ENCODE results near the gene TNS3.

TNS3 gene

DNA sequence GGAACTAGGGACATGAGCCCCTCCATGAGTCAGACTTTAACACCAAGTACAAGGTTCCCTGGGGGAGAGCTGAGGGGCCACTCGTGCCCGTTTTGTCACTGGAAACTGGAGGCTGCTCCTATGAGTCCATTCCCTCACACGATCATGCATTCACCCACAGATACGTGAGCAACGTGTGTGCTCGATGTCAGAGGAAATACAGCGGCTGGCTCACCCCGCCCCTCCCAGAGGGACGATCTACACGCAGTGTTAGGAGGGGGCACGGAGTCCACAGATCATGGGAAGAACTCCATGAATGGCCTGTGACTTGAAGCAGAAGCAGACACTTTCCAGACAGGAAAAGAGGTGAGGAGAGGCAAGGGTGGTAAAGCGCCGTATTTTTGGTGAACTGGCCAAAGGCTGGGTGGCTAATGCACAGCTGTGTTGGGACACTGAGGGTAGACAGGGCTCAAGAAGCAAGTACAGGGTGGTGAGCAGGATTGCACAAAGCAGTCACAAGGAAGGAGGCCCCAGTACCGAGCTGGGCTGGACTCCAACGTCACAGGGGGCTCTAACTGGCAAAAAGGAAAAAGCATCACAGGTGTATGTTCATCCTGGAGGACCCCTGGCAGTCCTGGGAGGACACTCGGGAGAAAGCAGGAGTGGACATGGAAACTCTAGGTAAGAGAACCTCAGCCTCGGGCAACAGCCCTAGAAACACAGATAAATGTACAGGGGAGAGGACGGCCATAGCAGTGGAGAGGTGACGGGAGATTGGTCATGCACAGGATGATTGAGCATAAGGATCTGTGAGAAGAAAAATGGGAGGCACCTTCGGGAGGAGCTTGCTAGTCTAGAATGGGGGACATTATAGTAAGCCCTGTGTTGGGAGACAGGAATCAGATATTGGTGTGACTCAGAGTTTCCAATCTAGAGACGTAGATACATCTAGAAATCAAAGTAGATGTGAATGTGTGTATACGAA is 41.2 kb downstream of the TNS3 start:
- H2BK15ac ChIP-seq (ENCODE audit: low read depth, poor library complexity, severe bottlenecking): peak overlapping the region; percentile 67
- H2BK5ac ChIP-seq (ENCODE audit: low read depth, low read length, poor library complexity, severe bottlenecking): peak overlapping the region; percentile 76
- peak overlapping the region; percentile 55 to 75 for H3K4ac ChIP-seq (ENCODE audit: low read depth in 1 of 2, low read length in 2 of 2)
- 83% methylated on average over 20 of the region's 22 CpGs for WGBS
- no peak overlapping the region for H3K4me3 ChIP-seq (ENCODE audit: insufficient read depth in 1 of 2, low read depth in 1 of 2, low read length in 2 of 2)
- peaks cover 44% of the 10 kb centered on the region for H3K4me1 ChIP-seq (ENCODE audit: control insufficient read depth, insufficient read depth, low read depth, low read length)
- H2BK12ac ChIP-seq (ENCODE audit: low read length in 2 of 2): peak overlapping the region; percentile 83 to 94
- peak overlapping the region; percentile 93 for H4K91ac ChIP-seq (ENCODE audit: low read length)
- H3K36me3 ChIP-seq (ENCODE audit: control insufficient read depth in 1 of 2, insufficient read depth in 2 of 2, low read depth in 1 of 2, low read length in 2 of 2): peaks cover 0 to 24% of the 10 kb centered on the region in 2 experiments
- peak; percentile 72 for DNase-seq
- peaks cover 0 to 90% of the 10 kb centered on the region in 2 experiments for H3K27me3 ChIP-seq (ENCODE audit: control insufficient read depth in 1 of 2, insufficient read depth in 1 of 2, low read length in 2 of 2)
- peak overlapping the region; percentile 3 to 15 for H3K23ac ChIP-seq (ENCODE audit: low read length in 2 of 2)
- H3K9me3 ChIP-seq (ENCODE audit: control insufficient read depth, low read length): no peaks in the 10 kb centered on the region
- H3K27ac ChIP-seq (ENCODE audit: low read length, poor library complexity, severe bottlenecking): peak overlapping the region; percentile 88
- H3K18ac ChIP-seq (ENCODE audit: low read depth in 1 of 2, low read length in 2 of 2): peak overlapping the region; percentile 25 to 94
- H2AFZ ChIP-seq (ENCODE audit: low read depth, low read length): no peak overlapping the region
- peak overlapping the region; percentile 90 for H4K8ac ChIP-seq (ENCODE audit: low read length)
- no peak overlapping the region for H3K4me2 ChIP-seq (ENCODE audit: low read length, poor library complexity, severe bottlenecking)
- H3K14ac ChIP-seq (ENCODE audit: low read length in 2 of 2): peak overlapping the region in 1 of 2 experiments; percentile 95
- H3K79me1 ChIP-seq (replicated peaks; ENCODE audit: low read length, poor library complexity, severe bottlenecking): peaks cover 35% of the 10 kb centered on the region
- no peak overlapping the region for H3K9ac ChIP-seq (ENCODE audit: low read length)
- peak overlapping the region; percentile 83 for H2AK5ac ChIP-seq (ENCODE audit: low read length, severe bottlenecking)
- H2BK120ac ChIP-seq (ENCODE audit: low read depth, low read length): peak overlapping the region; percentile 29

DNA sequence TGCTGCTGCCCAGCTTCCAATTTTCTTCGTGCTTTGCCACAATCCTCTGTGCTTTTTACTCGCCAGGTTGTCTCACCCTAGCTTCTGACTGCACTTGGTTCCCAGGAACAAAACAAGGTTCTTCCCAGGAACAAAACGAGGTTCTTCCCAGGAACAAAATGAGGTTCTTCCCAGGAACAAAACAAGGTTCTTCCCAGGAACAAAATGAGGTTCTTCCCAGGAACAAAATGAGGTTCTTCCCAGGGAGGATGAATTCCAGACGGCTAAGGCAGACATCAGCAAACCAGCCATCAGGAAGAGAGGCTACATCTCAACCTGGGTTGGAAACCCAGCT is 41.9 kb downstream of the TNS3 start:
- Histone ChIP-seq H3K9me3 (ENCODE audit: control insufficient read depth, low read length) (no peaks in the 10 kb centered on the region), H3K4me2 (ENCODE audit: low read length, poor library complexity, severe bottlenecking) (peak overlapping the region; percentile 15), H3K79me1 (replicated peaks; ENCODE audit: low read length, poor library complexity, severe bottlenecking) (peaks cover 30% of the 10 kb centered on the region), H4K8ac (ENCODE audit: low read length) (peak overlapping the region; percentile 90), H3K27me3 (ENCODE audit: control insufficient read depth in 1 of 2, insufficient read depth in 1 of 2, low read length in 2 of 2) (peaks cover 0 to 92% of the 10 kb centered on the region in 2 experiments), H3K23ac (ENCODE audit: low read length in 2 of 2) (peak overlapping the region in 1 of 2 experiments; percentile 3), H3K14ac (ENCODE audit: low read length in 2 of 2) (peak overlapping the region in 1 of 2 experiments; percentile 80), H2BK5ac (ENCODE audit: low read depth, low read length, poor library complexity, severe bottlenecking) (peak overlapping the region; percentile 76), H4K91ac (ENCODE audit: low read length) (peak overlapping the region; percentile 93), H3K4me1 (ENCODE audit: control insufficient read depth, insufficient read depth, low read depth, low read length) (peaks cover 47% of the 10 kb centered on the region), H3K9ac (ENCODE audit: low read length) (no peak overlapping the region), H2BK12ac (ENCODE audit: low read length in 2 of 2) (peak overlapping the region; percentile 83 to 94), H2AFZ (ENCODE audit: low read depth, low read length) (no peak overlapping the region), H2AK5ac (ENCODE audit: low read length, severe bottlenecking) (peak overlapping the region; percentile 83), H2BK120ac (ENCODE audit: low read depth, low read length) (peak overlapping the region; percentile 29), H3K4me3 (ENCODE audit: insufficient read depth in 1 of 2, low read depth in 1 of 2, low read length in 2 of 2) (no peak overlapping the region), H3K4ac (ENCODE audit: low read depth in 1 of 2, low read length in 2 of 2) (peak overlapping the region; percentile 55 to 75), H2BK15ac (ENCODE audit: low read depth, poor library complexity, severe bottlenecking) (no peak overlapping the region), H3K27ac (ENCODE audit: low read length, poor library complexity, severe bottlenecking) (peak overlapping the region; percentile 88), H3K36me3 (ENCODE audit: control insufficient read depth in 1 of 2, insufficient read depth in 2 of 2, low read depth in 1 of 2, low read length in 2 of 2) (peaks cover 0 to 24% of the 10 kb centered on the region in 2 experiments), H3K18ac (ENCODE audit: low read depth in 1 of 2, low read length in 2 of 2) (peak overlapping the region; percentile 25 to 94)
- no peak for DNase-seq
- 72% methylated on average over 4 of the region's 4 CpGs for WGBS

DNA sequence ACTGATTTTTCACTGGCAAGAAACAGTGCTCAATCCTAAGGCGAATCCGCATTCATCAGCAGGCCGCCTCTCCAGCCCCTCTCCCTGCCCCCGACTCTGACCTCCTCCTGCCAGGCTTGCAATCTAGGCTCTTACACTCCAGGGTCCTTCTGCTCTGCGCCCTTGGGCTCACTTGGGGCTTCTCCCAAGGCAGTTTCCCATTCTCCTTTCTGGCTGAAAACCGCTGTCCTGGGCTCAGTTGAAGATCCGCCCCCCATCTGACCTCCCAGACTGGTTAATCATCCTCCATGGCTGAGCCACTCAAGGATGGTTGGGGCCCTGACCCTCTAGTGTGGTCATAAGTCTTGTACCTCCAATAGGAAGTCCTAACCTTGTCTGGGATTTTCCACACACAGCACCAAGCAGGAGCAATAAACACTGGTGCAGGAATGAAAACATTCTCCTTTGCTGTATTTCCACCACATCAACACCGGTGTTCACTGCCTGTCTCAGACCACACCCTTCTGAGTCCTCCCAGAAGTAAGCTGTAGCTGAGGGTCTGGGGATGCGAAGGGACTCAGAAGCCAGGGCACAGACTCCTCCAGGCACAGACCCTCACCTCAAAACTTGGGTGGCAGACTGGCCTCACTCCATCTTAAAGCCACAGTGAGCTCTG is 42.4 kb downstream of the TNS3 start:
- peak overlapping the region; percentile 83 for H4K8ac ChIP-seq (ENCODE audit: low read length)
- H2AFZ ChIP-seq (ENCODE audit: low read depth, low read length): no peak overlapping the region
- peaks cover 50% of the 10 kb centered on the region for H3K4me1 ChIP-seq (ENCODE audit: control insufficient read depth, insufficient read depth, low read depth, low read length)
- peaks cover 0 to 89% of the 10 kb centered on the region in 2 experiments for H3K27me3 ChIP-seq (ENCODE audit: control insufficient read depth in 1 of 2, insufficient read depth in 1 of 2, low read length in 2 of 2)
- H3K14ac ChIP-seq (ENCODE audit: low read length in 2 of 2): peak overlapping the region in 1 of 2 experiments; percentile 80
- H2BK12ac ChIP-seq (ENCODE audit: low read length in 2 of 2): peak overlapping the region; percentile 93 to 94
- H3K36me3 ChIP-seq (ENCODE audit: control insufficient read depth in 1 of 2, insufficient read depth in 2 of 2, low read depth in 1 of 2, low read length in 2 of 2): peaks cover 0 to 24% of the 10 kb centered on the region in 2 experiments
- H3K79me1 ChIP-seq (replicated peaks; ENCODE audit: low read length, poor library complexity, severe bottlenecking): peaks cover 29% of the 10 kb centered on the region
- H2BK120ac ChIP-seq (ENCODE audit: low read depth, low read length): peak overlapping the region; percentile 56
- peak overlapping the region; percentile 93 for H4K91ac ChIP-seq (ENCODE audit: low read length)
- H3K9me3 ChIP-seq (ENCODE audit: control insufficient read depth, low read length): no peaks in the 10 kb centered on the region
- peak overlapping the region; percentile 76 for H2BK5ac ChIP-seq (ENCODE audit: low read depth, low read length, poor library complexity, severe bottlenecking)
- peak overlapping the region; percentile 90 for H3K27ac ChIP-seq (ENCODE audit: low read length, poor library complexity, severe bottlenecking)
- DNase-seq: peak; percentile 99
- H2AK5ac ChIP-seq (ENCODE audit: low read length, severe bottlenecking): peak overlapping the region; percentile 83
- no peak overlapping the region for H3K4me3 ChIP-seq (ENCODE audit: insufficient read depth in 1 of 2, low read depth in 1 of 2, low read length in 2 of 2)
- peak overlapping the region; percentile 75 to 94 for H3K4ac ChIP-seq (ENCODE audit: low read depth in 1 of 2, low read length in 2 of 2)
- H3K9ac ChIP-seq (ENCODE audit: low read length): no peak overlapping the region
- 41% methylated on average over 9 of the region's 9 CpGs for WGBS
- peak overlapping the region; percentile 48 for H3K4me2 ChIP-seq (ENCODE audit: low read length, poor library complexity, severe bottlenecking)
- H3K23ac ChIP-seq (ENCODE audit: low read length in 2 of 2): peak overlapping the region in 1 of 2 experiments; percentile 78
- H2BK15ac ChIP-seq (ENCODE audit: low read depth, poor library complexity, severe bottlenecking): peak overlapping the region; percentile 56
- H3K18ac ChIP-seq (ENCODE audit: low read depth in 1 of 2, low read length in 2 of 2): peak overlapping the region; percentile 69 to 76

Data from mesenchymal stem cell (in vitro differentiated cells and primary cell).